Activated CD4-positive, alpha-beta T cell treated with anti-CD3 and anti-CD28 coated beads, Interleukin-10, Interleukin-2, amounts not matched to agents 100 ng/mL and 50 ng/mL, durations not matched to agents 16 hours and 8 hours (primary cell): ENCODE measurements around the gene OSMR.

Experiments used
- DNase-seq: peaks from one replicate; pipeline ENCODE4 v3.0.0-alpha.2; 2020

The OSMR gene

DNA sequence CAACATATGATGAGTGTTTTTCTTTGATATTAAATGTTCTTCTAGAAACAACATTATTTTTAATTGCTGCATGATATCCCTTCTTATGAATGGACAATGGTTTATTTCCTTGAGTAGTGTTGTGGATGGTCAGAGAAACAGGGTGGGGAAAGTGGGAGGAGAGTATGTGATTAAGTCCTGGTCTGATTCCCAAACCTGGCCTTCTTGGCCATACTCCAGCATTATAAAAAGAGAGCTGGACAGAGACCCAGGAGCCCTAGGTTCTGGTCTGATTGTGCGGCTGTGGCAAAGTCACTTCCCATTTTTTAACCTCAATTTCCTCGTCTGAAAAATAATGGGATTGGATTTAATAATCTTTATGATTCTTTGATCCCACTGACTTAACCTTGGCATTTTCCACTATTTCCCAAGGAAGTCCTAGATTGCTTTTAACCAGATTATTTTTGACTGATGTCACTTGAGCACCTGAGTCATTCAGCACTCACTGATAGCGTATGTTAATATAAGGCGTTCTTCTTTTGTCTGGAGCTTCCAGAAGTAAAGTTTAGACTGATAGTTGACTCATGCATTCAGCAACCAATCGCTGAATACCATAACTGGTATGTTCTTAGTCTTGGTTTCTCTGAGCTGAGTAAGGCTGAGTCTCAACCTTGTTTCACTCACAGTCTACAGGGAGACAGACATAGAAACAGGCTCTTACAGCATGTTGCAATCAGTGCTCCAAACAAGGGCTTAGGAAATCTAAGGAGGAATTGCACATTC, 26.2 kb downstream of the OSMR start:
- peak; percentile 3 for DNase-seq

DNA sequence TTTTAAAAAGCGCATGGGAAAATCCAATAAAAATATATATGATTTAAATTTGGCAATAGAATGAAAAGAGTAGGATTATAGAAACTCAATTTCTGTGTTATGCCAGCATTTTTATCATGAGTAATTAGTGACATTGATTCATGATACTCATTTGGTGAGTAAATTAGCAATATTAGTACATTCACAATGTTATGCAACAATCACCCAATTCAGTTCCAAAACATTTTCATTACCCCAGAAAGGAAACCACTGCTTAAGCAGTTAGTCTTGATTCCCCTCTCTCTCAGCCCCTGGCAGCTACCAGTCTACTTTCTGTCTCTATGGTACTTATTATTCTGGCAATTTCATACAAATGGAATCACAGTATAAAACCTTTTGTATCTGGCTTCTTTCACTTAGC, 27.0 kb downstream of the OSMR start:
- DNase-seq: no peak

DNA sequence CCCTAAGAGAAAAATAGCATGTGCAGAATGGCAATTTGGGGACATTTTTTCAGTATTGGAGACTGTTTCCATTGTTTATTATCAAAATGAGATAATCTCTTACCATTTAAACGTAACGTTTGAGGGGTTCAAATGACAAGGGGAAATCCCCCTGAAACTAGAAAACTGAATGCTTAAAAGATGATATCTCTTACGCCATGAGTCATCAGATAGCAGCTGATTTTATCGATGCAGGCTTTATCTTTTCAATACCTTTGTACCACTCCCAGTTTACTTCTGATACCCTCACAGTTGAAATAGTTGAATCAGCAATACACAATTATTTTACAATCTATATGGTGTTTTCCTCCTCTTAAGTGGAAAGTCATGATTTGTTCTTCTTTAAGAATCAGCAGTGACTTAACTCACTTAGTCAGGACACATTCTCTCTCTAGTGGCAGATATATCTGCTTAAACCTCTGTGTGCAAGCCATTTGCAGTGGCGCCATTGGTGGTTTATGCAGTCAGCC, 29.2 kb downstream of the OSMR start:
- DNase-seq: no peak

DNA sequence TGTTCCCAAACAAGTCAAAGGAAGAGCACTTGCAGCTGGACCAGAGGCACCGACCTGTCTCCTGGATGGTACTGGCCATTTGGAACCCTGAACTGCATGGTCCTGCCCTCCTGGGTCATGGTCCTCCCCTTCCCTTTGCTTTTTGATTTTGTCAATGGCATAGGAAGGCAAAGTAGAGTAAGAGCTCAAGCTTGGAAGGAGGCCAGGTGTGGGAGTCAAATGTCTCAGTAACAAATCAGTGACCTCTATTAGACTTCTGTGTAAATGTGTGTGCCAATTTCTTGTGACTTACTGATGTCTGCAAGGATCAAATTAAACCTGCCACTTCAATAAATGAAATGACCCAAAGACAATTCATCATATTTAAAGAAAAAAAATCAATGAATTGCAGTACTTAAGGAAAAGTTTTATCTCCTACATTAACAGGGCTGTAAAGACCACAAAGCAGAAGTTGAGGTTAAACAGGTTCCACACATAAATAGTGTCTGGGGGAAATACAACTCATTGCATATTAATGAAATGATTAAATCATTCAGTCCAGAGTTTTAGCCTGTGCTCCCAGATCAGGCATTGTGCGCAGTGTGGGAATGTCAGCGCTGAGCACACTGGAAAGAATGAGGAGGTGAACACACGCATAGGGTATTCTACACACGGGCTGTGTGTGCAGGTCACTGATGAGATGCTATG, 32.7 kb downstream of the OSMR start:
- DNase-seq: no peak

DNA sequence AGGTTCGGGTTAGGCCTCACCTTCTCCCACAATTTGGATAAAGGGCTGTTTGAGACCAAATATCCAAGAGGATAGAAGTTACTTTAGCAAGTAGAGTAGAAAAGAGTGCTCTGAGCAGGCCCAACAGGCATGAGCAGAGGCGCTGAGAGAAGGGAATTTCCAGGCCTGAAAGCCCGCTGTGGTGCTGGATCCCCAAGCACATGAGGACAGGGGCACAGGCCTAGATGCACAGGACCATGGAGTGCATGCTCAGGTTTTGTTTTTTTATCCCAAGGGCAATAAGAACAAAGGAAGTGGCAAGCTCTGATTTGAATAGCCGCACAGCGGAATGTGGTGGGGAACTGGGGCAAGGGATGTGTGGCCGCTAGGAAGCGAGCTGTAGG, 33.3 kb downstream of the OSMR start:
- DNase-seq: no peak

DNA sequence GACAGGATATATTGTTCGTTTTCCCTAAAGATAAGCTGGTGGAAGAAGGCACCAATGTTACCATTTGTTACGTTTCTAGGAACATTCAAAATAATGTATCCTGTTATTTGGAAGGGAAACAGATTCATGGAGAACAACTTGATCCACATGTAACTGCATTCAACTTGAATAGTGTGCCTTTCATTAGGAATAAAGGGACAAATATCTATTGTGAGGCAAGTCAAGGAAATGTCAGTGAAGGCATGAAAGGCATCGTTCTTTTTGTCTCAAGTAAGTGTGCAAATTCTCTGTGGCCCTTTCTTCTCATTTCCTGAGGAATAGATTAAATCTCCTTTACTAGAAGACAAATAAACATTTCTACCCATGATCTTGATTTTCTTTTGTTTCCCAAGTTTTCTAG, 38.0 kb downstream of the OSMR start:
- no peak for DNase-seq

DNA sequence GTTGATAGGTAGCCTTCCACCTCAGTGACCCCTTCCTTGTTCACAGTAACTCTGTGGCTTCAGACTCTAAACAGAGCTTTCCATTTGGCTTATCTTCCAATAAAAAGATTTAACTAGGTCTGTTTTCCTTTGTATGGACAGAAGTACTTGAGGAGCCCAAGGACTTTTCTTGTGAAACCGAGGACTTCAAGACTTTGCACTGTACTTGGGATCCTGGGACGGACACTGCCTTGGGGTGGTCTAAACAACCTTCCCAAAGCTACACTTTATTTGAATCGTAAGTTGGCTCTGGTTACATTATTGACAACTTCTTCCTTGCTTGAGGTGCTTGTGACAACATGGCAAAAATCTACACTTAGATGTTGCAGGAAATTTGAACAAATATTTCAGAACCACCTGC, 39.4 kb downstream of the OSMR start:
- DNase-seq: no peak

DNA sequence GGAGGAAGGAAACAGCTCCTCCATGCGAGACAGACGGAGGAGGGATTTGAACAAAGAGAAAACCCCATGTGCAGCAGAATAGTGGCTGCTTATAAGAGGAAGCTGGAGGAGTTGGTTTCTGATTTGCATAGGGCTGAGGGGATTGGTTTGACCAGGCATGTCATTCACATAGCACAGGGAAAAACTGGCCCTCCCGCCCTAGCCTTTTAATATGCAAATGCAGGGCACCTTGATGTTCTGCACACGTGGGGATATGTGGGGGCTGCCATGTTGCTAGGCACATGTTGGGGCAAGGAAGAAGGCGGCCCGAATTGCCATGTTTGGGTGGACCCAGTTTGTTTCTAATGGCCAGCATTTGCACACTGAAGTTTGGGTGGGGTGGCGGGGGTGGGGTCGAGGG, 42.2 kb downstream of the OSMR start:
- DNase-seq: no peak

DNA sequence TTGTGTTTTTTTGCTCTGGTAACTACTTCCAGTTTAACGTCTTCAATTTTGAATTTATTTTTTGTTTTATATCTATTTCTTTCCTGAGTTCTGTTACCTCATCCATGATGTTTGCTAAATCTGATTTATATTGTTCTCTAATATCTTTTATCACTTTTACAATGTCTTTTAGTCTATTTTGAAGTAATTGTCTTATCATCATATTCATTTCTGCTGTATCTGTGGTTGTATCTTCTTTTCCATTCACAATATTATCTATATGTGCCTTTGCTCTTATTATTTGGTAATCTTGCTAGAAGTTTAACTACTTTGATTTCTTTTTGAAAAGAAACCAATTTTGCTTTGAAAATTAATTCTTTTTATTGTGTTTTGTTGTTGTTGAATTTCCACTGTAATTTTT, 43.6 kb downstream of the OSMR start:
- no peak for DNase-seq

DNA sequence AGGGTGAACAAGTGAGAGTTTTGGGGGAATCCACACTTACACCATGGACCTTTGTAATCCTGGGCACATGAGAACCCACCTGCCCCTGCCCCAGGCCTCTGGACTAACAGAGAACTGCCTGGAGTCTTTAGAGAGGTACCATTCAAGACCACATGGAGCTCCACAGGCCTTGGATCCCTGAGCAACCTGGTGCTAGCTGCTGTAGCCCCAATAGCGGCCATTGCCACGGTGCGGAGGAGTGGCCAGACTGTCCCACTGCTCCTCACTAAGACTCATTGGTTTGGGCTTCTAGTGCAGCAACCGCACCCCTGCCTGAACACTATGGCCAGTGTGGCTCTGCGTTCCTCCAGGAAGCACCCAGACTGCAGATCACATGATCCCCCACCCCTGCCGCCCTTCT, 45.8 kb downstream of the OSMR start:
- no peak for DNase-seq

DNA sequence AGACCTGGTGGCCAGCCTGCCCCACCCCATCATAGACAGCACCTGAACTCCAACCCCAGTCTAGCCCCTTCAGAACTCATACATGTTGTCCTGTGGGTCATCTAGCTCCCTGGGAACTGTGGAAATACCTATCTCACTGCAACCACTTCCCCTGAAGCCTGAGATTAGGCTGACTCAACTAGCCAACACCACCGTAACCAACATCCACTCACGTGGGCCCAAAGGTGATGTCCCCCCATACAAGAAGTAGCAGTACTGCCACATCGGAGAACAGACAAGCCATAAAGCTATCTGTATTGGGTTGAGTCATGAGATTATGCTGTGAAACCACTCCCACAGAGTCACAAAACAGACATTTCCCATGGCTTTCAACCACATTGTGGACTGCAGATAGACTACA, 46.6 kb downstream of the OSMR start:
- DNase-seq: no peak

DNA sequence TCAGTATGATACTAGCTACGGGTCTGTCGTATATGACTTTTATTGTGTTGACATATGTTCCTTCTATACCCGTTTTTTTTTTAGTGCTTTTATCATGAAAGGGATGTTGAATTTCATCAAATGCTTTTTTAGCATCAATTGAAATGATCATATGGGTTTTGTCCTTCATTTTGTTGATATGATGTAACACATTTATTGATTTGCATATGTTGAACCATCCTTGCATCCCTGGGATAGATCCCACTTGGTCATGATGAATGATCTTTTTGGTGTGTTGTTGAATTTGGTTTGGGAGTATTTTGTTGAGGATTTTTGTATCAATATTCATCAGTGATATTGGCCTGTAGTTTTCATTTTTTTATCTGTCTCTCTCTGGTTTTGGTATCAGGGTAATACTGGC, 50.9 kb downstream of the OSMR start:
- no peak for DNase-seq

DNA sequence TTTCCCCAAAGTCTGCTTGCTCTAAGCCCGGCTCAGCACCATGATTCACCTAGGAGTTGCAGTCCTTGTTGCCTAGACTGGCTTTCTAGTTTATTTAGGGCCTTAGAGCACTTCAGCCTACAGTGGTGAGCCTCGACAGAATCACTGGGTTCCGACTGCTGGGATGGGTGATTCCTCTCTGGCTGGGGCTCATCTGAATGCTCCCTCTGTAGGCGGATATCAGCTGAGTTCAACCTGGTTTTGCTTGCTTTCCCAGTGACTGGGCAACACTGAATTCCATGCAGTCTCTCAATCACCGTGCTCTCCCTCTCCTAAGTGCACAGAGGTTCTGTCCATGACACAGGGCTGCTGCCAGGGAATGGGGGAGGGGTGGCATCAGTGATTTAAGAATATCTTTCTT, 54.1 kb downstream of the OSMR start:
- no peak for DNase-seq

DNA sequence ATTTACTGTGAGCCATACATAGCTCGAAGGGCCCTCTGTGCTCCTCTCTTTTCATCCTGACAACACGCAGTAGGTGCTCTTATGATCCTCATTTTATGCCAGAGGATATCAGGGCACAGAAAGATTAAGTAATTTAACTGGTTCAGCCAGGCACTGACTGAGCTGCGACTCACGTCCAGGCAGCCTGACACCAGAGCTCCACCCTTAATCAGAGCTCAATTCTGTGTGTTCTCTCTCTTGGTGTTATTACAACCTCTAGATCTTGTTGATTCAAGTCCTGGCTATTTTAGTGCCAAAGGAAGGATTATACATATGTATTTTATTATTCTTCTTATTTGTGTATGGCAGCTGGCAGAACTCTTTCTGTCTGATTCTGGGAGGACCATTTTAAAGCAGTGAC, 59.7 kb downstream of the OSMR start:
- no peak for DNase-seq

DNA sequence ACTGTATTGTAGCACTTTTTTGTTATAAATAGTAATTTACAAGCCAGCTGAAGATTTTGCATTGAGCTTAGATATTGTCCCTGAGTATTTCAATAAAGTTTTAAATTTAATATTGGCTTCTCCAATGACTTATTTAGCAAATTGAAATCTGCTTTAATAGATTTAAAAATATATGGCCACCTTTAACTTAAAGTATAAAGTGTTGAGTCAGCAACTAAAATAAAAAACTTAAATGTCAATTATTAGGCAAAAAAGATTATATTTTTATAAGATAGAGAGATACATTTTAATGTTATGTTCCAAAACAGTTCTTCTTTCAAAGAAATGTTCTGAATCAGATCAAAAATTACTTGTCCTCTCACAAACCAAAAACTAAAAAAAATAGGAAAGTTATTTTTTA, 60.7 kb downstream of the OSMR start:
- no peak for DNase-seq

DNA sequence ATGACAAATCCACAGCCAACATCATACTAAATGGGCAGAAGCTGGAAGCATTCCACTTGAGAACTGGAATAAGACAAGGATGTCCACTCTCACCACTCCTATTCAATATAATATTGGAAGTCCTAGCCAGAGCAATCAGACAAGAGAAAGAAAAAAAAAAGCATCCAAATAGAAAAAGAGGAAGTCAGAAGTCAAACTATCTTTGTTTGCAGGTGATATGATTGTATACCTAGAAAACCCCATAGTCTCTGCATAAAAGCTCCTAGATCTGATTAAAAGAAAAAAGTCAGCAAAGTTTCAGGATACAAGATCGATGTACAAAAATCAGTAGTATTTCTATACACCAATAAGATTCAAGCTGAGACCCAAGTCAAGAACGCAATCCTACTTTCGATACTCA, 66.1 kb downstream of the OSMR start:
- no peak for DNase-seq

DNA sequence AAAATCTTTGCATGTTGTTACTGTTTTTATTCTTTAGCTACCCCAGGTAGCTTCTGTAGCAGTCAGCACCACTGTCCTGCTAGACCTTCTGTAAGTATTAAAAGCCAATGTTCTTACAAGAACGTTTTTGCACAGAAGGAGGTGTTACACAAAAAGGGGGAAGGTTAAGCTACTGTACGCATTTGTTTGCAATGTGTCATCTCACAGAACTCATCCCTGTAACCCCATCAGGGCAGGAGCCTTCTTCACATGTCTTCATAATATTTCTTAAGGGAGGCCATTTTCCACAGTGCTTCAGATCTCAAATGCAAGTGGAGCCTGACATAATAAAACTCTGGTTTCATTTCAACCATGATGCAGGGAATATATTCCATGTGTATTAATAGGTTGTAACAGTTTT, 67.9 kb downstream of the OSMR start:
- no peak for DNase-seq

DNA sequence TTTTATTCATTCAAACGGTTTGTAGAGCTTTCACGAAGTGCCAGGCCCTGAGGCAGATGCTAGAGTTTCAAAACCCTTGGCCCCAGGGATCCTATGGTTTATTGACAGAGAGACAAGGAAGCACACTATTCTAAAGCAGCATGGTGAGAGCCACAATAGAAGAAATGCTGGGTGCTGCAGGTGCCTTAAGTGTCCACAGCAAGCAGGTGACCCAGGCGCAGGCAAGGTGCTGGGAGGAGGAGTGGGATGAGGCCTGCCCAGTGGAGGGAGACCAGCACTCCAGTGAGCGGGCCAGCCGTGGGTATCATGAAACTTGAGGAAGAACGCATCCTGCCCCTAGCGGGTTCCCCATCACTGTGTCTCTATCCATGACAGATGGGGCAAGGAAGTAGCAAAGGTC, 71.0 kb downstream of the OSMR start:
- DNase-seq: no peak

DNA sequence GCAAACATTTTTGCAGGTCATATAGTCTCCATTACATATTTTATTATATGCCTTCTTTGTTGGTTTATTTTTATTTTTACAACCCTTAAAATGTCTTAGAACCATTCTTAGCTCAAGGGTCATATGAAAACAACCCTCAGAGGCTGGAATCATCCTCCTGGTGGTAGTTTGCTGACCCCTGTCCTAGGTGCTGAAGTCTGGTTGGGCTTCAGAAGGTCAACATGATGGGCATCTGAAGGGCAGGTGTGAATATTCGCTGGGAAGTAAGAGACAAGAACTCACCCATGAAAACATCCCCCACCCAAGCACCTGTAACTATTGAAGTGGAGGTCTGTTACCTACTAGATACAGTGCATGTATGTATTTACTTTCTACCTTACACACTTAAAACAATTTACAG, 75.4 kb downstream of the OSMR start:
- DNase-seq: no peak

DNA sequence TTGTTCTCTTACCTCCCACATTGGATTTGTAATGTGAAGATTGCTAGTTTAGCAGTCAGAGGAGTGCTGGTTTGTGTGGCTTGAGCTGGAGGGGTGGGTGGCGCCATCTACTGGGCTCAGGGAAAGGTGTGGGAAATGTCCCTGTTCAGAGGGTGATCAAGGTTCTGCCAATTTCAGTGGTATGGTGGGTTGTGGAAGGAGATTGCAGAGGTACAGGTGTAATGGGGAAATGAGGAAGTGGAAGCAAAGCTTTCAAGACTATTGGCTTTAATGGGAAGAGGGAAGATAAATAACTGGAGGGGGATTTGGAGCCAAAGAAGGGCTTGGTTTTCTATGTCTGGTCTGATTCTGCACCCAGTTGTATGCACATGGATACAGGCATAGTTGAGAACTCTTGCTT, 76.4 kb downstream of the OSMR start:
- DNase-seq: peak; percentile 55

DNA sequence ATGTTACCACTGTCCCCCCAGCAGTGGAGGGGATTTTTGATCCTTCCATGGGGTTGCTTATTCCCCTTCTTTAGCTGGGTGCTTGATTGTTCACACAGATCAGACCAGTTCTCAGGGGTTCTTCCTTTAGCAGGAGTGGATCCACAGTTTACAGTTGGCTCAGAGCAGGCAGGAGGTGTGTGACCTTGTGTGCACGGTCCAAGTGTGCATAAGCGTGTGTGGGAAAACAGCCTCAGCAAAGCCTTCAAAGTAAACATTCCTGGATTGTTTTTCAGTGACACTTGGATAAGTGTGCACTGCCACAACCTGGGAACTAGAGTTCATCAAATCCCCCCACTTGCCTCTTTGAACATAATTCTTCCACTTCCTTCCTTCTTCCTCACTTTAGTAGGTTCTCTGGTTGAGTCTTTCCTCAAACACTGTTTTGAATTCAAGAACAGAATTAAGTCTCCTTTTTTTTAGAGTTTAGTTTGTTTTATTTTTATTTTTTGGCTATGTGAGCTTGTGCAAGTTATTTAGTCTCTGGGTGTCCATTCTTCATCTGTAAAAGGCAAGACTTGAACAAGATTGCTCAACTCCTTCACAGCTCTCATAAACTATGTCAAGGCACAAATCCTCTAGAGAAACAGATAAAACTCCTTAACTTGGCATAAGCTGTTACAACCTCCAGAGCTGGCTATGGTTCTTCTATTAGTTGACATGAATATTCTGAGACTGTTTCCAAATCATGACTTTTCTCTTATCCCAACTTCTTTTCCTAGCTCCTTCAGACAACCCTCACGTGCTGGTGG, 78.0 kb downstream of the OSMR start:
- no peak for DNase-seq

DNA sequence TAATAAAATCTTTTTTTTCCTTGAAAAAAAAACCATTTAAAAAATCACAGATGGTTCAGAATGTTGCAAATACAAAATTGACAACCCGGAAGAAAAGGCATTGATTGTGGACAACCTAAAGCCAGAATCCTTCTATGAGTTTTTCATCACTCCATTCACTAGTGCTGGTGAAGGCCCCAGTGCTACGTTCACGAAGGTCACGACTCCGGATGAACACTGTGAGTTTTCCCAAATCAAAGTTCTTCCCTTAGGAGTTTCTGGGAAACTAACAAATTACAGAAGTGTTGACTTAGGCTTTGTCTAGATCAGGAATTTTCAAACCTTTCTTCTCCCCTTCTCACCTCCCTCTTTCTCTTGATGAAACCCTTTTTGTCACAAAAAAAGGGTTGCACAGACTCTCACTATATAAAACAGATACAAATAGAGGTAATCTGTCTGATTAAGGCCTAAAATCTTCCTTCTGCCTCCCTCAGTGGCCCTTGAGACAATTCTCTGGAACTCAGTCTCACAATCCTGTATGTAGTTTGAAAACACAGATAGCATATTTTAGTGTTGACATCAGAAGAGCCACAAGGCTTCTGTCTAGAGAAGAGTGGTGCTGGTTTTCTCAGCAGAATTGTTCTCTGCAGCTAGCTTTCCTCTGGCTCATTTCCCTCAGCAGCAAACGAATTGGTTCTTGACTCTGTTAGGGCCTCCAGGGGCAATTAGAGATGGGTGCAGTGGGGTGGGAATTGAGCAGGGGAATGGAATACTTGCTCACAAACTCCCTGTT, 79.5 kb downstream of the OSMR start:
- no peak for DNase-seq

DNA sequence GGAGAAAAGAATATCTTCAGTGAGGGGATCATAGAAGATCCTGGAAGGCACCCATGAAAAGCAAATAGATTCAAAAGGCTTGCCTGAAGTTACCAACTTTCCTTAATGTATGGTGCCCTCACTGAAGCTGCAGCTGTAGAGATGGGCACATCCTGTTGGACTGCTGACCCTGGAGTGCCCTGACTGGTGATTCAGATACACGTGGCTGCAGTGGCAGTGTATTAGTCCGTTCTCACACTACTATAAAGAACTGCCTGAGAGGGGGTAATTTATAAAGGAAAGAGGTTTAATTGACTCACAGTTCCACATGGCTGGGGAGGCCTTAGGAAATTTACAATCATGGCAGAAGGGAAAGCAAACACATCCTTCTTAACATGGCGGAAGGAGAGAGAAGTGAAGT, 80.3 kb downstream of the OSMR start:
- no peak for DNase-seq
